DND-41 (cell line): Measurements from ENCODE around the gene NME7.

Experiments
- CTCF ChIP-seq: IDR thresholded peaks from 2 replicates; pipeline ENCODE4 v1.5.1; 2012; ENCODE audit warnings: borderline replicate concordance, low read length, moderate library complexity, mild to moderate bottlenecking; ENCODE audit not compliant: poor library complexity, severe bottlenecking; ENCODE audit errors: extremely low read depth
- EZH2 ChIP-seq: IDR thresholded peaks from 3 replicates; pipeline ENCODE4 v1.6.1; 2012; ENCODE audit warnings: borderline replicate concordance, low read depth, mild to moderate bottlenecking, moderate library complexity, low read length, inconsistent platforms; ENCODE audit not compliant: severe bottlenecking

- no peak for TF ChIP-seq CTCF
- no peak for TF ChIP-seq EZH2
Observed at GRCh38 chr1:169115891-169116585, 251.6 kb downstream of the NME7 start.
